SK-N-SH treated with all-trans-retinoic acid at 6 μM for 48 hours (cell line): Measurements from ENCODE around the gene LRRC73.
A peak's percentile ranks its signal among the peaks of the same experiment; 100 is the strongest.

Experiments
- ATAC-seq: fragments of 200-7000 bp; cut with Tn5 transposase; 3 replicates; pipeline ENCODE4 v1.9.1; 2020; ENCODE audit warnings: mild to moderate bottlenecking, moderate library complexity
- ARNTL ChIP-seq: fragments of 450-650 bp; formaldehyde crosslinking; IDR thresholded peaks from 2 replicates; pipeline ENCODE4 v1.5.0; 2020; ENCODE audit warnings: low read depth, mild to moderate bottlenecking, moderate library complexity, borderline replicate concordance
- BACH2 ChIP-seq: fragments of 250-450 bp; sonication (Bioruptor Pico); IDR thresholded peaks from 2 replicates; pipeline ENCODE4 v1.9.0; 2021; ENCODE audit warnings: mild to moderate bottlenecking, borderline replicate concordance
- CSDC2 ChIP-seq: fragments of 250-450 bp; sonication (Bioruptor Pico); IDR thresholded peaks from 2 replicates; pipeline ENCODE4 v1.5.0; 2020; ENCODE audit warnings: mild to moderate bottlenecking, moderate library complexity
- CSRNP3 ChIP-seq: fragments of 250-450 bp; sonication (Bioruptor Pico); IDR thresholded peaks from 2 replicates; pipeline ENCODE4 v1.5.1; 2021; ENCODE audit warnings: mild to moderate bottlenecking, moderate library complexity
- GLIS3 ChIP-seq: fragments of 250-450 bp; sonication (Bioruptor Pico); IDR thresholded peaks from 2 replicates; pipeline ENCODE4 v1.5.0; 2020; ENCODE audit warnings: mild to moderate bottlenecking, moderate library complexity
- ISL1 ChIP-seq: fragments of 250-450 bp; sonication (Bioruptor Pico); IDR thresholded peaks from 2 replicates; pipeline ENCODE4 v2.1.2; 2022; ENCODE audit warnings: mild to moderate bottlenecking, moderate library complexity
- OSR1 ChIP-seq: fragments of 250-450 bp; sonication (Bioruptor Pico); IDR thresholded peaks from 2 replicates; pipeline ENCODE4 v1.8.0; 2022; ENCODE audit warnings: moderate library complexity, mild to moderate bottlenecking, inconsistent platforms
- PATZ1 ChIP-seq: fragments of 250-450 bp; sonication (Bioruptor Pico); IDR thresholded peaks from 2 replicates; pipeline ENCODE4 v1.8.0; 2020; ENCODE audit warnings: mild to moderate bottlenecking, moderate library complexity, borderline replicate concordance
- POU6F1 ChIP-seq: fragments of 250-450 bp; sonication (Bioruptor Pico); IDR thresholded peaks from 2 replicates; pipeline ENCODE4 v1.8.0; 2021; ENCODE audit warnings: low read depth, mild to moderate bottlenecking, moderate library complexity, borderline replicate concordance
- PPARA ChIP-seq: fragments of 250-450 bp; sonication (Bioruptor Pico); IDR thresholded peaks from 2 replicates; pipeline ENCODE4 v1.5.0; 2020; ENCODE audit warnings: mild to moderate bottlenecking, borderline replicate concordance
- RARB ChIP-seq: fragments of 250-450 bp; sonication (Bioruptor Pico); IDR thresholded peaks from 2 replicates; pipeline ENCODE4 v1.8.0; 2021; ENCODE audit warnings: mild to moderate bottlenecking, moderate library complexity
- SNAI2 ChIP-seq: fragments of 250-450 bp; sonication (Bioruptor Pico); IDR thresholded peaks from 2 replicates; pipeline ENCODE4 v1.5.0; 2020; ENCODE audit warnings: mild to moderate bottlenecking, moderate library complexity
- TCF4 ChIP-seq: fragments of 250-450 bp; sonication (Bioruptor Pico); IDR thresholded peaks from 2 replicates; pipeline ENCODE4 v1.8.0; 2021; ENCODE audit warnings: mild to moderate bottlenecking, moderate library complexity, borderline replicate concordance
- TOX ChIP-seq: fragments of 250-450 bp; sonication (Bioruptor Pico); IDR thresholded peaks from 2 replicates; pipeline ENCODE4 v1.8.0; 2021; ENCODE audit warnings: mild to moderate bottlenecking, moderate library complexity, borderline replicate concordance
- ZFP3 ChIP-seq: fragments of 250-450 bp; sonication (Bioruptor Pico); IDR thresholded peaks from 2 replicates; pipeline ENCODE4 v1.5.0; 2020; ENCODE audit warnings: mild to moderate bottlenecking, moderate library complexity
- ZFP30 ChIP-seq: fragments of 450-650 bp; formaldehyde crosslinking; IDR thresholded peaks from 2 replicates; pipeline ENCODE4 v1.5.0; 2022; ENCODE audit warnings: mild to moderate bottlenecking, moderate library complexity
- ZNF565 ChIP-seq: fragments of 450-650 bp; formaldehyde crosslinking; conservative IDR thresholded peaks from 2 replicates; pipeline ENCODE4 v1.5.0; 2020; ENCODE audit warnings: low read depth, mild to moderate bottlenecking, moderate library complexity
- ZNF70 ChIP-seq: fragments of 450-650 bp; formaldehyde crosslinking; IDR thresholded peaks from 2 replicates; pipeline ENCODE4 v1.5.0; 2020; ENCODE audit warnings: mild to moderate bottlenecking, moderate library complexity
- ZNF8 ChIP-seq: fragments of 450-650 bp; formaldehyde crosslinking; IDR thresholded peaks from 2 replicates; pipeline ENCODE4 v1.5.0; 2020; ENCODE audit warnings: mild to moderate bottlenecking, moderate library complexity
- TF ChIP-seq, protein P1 (sequence below): fragments of 250-450 bp; sonication (Bioruptor Pico); IDR thresholded peaks from 2 replicates; pipeline ENCODE4 v1.5.1; 2020; ENCODE audit warnings: low read depth, mild to moderate bottlenecking, moderate library complexity

LRRC73 gene

DNA sequence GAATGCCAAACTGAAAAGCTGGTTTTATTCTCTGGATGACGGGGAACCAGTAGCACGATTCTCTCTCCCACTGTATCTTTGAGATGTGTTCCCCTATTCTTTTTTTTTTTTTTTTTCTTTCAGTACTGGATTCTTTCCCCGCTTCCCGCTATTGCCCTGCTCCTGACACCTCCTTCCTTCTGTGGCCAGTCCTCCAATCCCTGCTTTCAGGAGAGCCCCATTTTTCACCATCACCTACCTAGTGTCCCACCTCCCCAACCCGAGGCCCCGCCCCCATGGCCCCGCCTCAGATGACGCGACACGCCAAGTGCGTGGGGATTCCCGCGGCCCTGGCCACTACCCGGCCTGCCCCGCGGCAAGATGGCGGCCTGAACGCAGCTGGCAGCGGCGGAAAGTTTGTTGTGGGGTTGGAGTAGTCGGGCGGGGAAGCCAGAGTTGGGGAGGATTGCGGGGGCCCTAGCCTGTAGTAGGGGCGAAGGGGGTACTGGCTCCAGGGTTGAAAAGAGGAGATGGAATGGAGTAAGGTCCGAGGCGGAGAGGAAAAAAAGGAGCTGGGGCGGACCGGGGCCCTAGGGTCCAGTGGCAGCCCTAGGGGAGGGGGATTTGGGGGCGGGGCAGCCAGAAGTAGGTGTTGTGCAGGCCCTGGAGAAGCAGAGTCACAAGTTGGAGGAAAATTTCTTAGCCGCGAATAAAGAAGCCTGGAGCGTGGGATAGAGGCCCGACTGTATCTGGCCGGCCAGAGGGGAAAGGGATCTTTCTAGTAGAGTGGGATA, 32.7 kb downstream of the LRRC73 start, which contains the start of gene TJAP1:
TSS of gene TJAP1 (plus strand) at position 336 of the 773 bp plus-strand sequence. CDS start 21,432 bp downstream, outside the sequence.
- TF ChIP-seq TOX (CRISPR knock-in tag) (no peak), ZNF70 (CRISPR knock-in tag) (no peak), ZFP30 (CRISPR knock-in tag) (no peak), TCF4 (CRISPR knock-in tag) (no peak)

GRCh38 chr6:43476746-43477145, 33.4 kb downstream of the LRRC73 start:
- ATAC-seq: peak; percentile 32
- TF ChIP-seq POU6F1: no peak
- no peak for TF ChIP-seq RARB (CRISPR knock-in tag)
- no peak for TF ChIP-seq OSR1
- TF ChIP-seq ISL1 (CRISPR knock-in tag): no peak
- TF ChIP-seq CSDC2: no peak

More for the DNA sequence above, 32.7 kb downstream of the LRRC73 start, which contains the start of gene TJAP1:
- peak; percentile 100 for ATAC-seq

DNA sequence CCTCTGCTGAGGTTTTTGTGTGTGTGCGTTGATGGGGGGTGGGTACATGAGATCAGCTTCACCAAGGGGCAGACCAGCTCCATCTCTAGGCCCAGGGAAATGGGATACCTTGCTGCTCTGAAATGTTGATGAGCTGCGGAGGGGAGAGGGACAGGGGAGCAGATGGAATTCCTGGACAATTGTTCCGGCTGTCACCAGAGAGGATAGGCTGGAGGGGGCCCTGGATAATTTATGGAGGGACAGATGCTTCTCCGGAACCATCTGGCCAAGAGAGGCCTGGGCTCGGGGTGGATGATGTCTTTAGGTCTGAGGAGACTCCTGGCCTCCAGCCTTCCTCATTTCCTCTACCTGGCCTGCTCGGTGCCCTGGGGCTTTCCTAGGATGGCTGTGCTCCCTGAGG, 34.6 kb downstream of the LRRC73 start:
- no peak for ATAC-seq
- no peak for TF ChIP-seq TCF4 (CRISPR knock-in tag)
- TF ChIP-seq SNAI2 (CRISPR knock-in tag): no peak
- no peak for TF ChIP-seq TOX (CRISPR knock-in tag)
- no peak for TF ChIP-seq ZFP30 (CRISPR knock-in tag)
- TF ChIP-seq PPARA (CRISPR knock-in tag): no peak
- no peak for TF ChIP-seq GLIS3 (CRISPR knock-in tag)
- no peak for TF ChIP-seq RARB (CRISPR knock-in tag)
- no peak for TF ChIP-seq CSDC2
- no peak for TF ChIP-seq ZNF8 (CRISPR knock-in tag)
- TF ChIP-seq ZFP3: no peak
- no peak for TF ChIP-seq OSR1
- TF ChIP-seq, protein P1, sequence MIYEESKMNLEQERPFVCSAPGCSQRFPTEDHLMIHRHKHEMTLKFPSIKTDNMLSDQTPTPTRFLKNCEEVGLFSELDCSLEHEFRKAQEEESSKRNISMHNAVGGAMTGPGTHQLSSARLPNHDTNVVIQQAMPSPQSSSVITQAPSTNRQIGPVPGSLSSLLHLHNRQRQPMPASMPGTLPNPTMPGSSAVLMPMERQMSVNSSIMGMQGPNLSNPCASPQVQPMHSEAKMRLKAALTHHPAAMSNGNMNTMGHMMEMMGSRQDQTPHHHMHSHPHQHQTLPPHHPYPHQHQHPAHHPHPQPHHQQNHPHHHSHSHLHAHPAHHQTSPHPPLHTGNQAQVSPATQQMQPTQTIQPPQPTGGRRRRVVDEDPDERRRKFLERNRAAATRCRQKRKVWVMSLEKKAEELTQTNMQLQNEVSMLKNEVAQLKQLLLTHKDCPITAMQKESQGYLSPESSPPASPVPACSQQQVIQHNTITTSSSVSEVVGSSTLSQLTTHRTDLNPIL (CRISPR knock-in tag): no peak
- TF ChIP-seq PATZ1: no peak
- TF ChIP-seq BACH2: no peak
- TF ChIP-seq CSRNP3: no peak
- no peak for TF ChIP-seq ZNF565 (CRISPR knock-in tag)

- no peak for ATAC-seq
- TF ChIP-seq ZNF565 (CRISPR knock-in tag): no peak
- TF ChIP-seq OSR1: no peak
- TF ChIP-seq, protein P1 (CRISPR knock-in tag): no peak
- TF ChIP-seq GLIS3 (CRISPR knock-in tag): no peak
- no peak for TF ChIP-seq ARNTL (CRISPR knock-in tag)
Observed at GRCh38 chr6:43472515-43472914, 37.6 kb downstream of the LRRC73 start.
